HG03432 (cell line): ENCODE data around the gene OR1G1.
"Not testable (repeated sequence)": the region's sequence is repeated elsewhere in the genome, so short reads cannot be mapped to it uniquely, and the experiment has no call there.

Experiments used
- ATAC-seq: cut with Tn5 transposase; IDR thresholded peaks from one replicate; pipeline ENCODE4 v1.9.1; 2021; ENCODE audit warnings: mild to moderate bottlenecking, moderate library complexity; ENCODE audit not compliant: unreplicated experiment

Gene OR1G1

GRCh38 chr17:3127451-3127850 lies at the start of gene OR1G1:
TSS of gene OR1G1 (minus strand) at chr17:3127551. CDS start at chr17:3127551, 0 bp downstream.
- no peak for ATAC-seq

GRCh38 chr17:3167574-3167973 lies 40.2 kb upstream of the OR1G1 start:
- ATAC-seq: no peak

GRCh38 chr17:3157218-3157617 lies 29.9 kb upstream of the OR1G1 start:
- ATAC-seq: no peak

GRCh38 chr17:3137494-3137893 lies 10.1 kb upstream of the OR1G1 start:
- not testable (repeated sequence) for ATAC-seq

GRCh38 chr17:3104322-3104721 lies 23.0 kb downstream of the OR1G1 start, which contains the start of gene OR1D2:
TSS of gene OR1D2 (minus strand) at chr17:3104422. CDS start at chr17:3092996, 11,426 bp downstream.
- no peak for ATAC-seq
